ENCODE measurements around the gene SUSD4. TPM values are rescaled to one million over a fixed set of nuclear protein-coding genes. Genes with fewer than 3 reads are reported as not detected.

SUSD4 gene
- total and polyA plus RNA-seq, 9 of the 15 experiments (the other 6 are each of a cell fraction or from before 2014, with no cell fraction given): 0.06 to 1.7 (median 0.09) TPM; not detected in 4

GRCh38 chr1:223326776-223327175, 37.2 kb downstream of the SUSD4 start:
- DNase-seq (ENCODE audit: extremely low read depth in 1 of 4, low spot score in 3 of 4): no peak
- no peaks in the 10 kb centered on the region for H4K20me1 ChIP-seq (replicated peaks; ENCODE audit: control insufficient read depth, insufficient read depth, low read length)
- H3K9ac ChIP-seq (ENCODE audit: insufficient read depth in 1 of 2, low read depth in 2 of 2, low read length in 2 of 2): no peak overlapping the region
- intact Hi-C loops (cut with micrococcal nuclease): no loop called here
- H3K27ac ChIP-seq (ENCODE audit: extremely low read depth, low read depth, low read length): no peak overlapping the region
- H3K4me1 ChIP-seq (replicated peaks in 1 of 2; ENCODE audit: control insufficient read depth in 2 of 2, insufficient read depth in 2 of 2, low read length in 2 of 2): no peaks in the 10 kb centered on the region
- H2AFZ ChIP-seq (ENCODE audit: low read depth, low read length): no peak overlapping the region
- CTCF ChIA-PET (ENCODE audit: low intra/inter-chr PET ratio): no interaction called here
- BruUV-seq (replicated peaks): no TSS peak
- POLR2A ChIA-PET: no interaction called here
- WGBS (ENCODE audit: insufficient coverage, low coverage, missing lambda C conversion rate): 11% methylated on average over 1 of the region's 1 CpG
- no peak for FAIRE-seq
- no peak overlapping the region for H3K4me3 ChIP-seq
- in situ Hi-C loops (cut with MboI): no loop called here
- peaks cover 3 to 19% of the 10 kb centered on the region in 2 experiments; a peak in 1 of 5 replicates for H3K27me3 ChIP-seq (ENCODE audit: control insufficient read depth in 2 of 2, insufficient read depth in 2 of 2, low read length in 2 of 2)
- no peaks in the 10 kb centered on the region for H3K36me3 ChIP-seq (ENCODE audit: control insufficient read depth, insufficient read depth, low read length)
- H3K9me3 ChIP-seq (replicated peaks; ENCODE audit: control insufficient read depth, insufficient read depth, low read depth, low read length): no peaks in the 10 kb centered on the region
- H3K79me2 ChIP-seq (ENCODE audit: control insufficient read depth, insufficient read depth, low read length): no peaks in the 10 kb centered on the region
- H3K9me1 ChIP-seq (ENCODE audit: control insufficient read depth, insufficient read depth, low read length): no peaks in the 10 kb centered on the region
- ATAC-seq: no peak
- TF ChIP-seq CBX5 (IDR thresholded peaks at IDR 0.05; ENCODE audit: borderline replicate concordance, low read depth) (no peak), ZNF239 (CRISPR knock-in tag; IDR thresholded peaks at IDR 0.05) (no peak), TCF3 (CRISPR knock-in tag; IDR thresholded peaks at IDR 0.05) (no peak), ADNP (tag; IDR thresholded peaks at IDR 0.05) (no peak), POLR2AphosphoS5 (IDR thresholded peaks at IDR 0.05; ENCODE audit: control insufficient read depth, insufficient read depth, low read depth, low read length) (no peak), ZBTB11 (CRISPR knock-in tag; IDR thresholded peaks at IDR 0.05) (no peak), TAF7 (tag; IDR thresholded peaks at IDR 0.05) (no peak)
- TF ChIP-seq, protein P1, sequence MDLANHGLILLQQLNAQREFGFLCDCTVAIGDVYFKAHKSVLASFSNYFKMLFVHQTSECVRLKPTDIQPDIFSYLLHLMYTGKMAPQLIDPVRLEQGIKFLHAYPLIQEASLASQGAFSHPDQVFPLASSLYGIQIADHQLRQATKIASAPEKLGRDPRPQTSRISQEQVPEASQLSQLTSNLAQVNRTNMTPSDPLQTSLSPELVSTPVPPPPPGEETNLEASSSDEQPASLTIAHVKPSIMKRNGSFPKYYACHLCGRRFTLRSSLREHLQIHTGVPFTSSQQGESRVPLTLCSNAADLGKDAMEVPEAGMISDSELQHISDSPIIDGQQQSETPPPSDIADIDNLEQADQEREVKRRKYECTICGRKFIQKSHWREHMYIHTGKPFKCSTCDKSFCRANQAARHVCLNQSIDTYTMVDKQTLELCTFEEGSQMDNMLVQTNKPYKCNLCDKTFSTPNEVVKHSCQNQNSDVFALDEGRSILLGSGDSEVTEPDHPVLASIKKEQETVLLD (IDR thresholded peaks at IDR 0.05): no peak
- TF ChIP-seq, protein P2, sequence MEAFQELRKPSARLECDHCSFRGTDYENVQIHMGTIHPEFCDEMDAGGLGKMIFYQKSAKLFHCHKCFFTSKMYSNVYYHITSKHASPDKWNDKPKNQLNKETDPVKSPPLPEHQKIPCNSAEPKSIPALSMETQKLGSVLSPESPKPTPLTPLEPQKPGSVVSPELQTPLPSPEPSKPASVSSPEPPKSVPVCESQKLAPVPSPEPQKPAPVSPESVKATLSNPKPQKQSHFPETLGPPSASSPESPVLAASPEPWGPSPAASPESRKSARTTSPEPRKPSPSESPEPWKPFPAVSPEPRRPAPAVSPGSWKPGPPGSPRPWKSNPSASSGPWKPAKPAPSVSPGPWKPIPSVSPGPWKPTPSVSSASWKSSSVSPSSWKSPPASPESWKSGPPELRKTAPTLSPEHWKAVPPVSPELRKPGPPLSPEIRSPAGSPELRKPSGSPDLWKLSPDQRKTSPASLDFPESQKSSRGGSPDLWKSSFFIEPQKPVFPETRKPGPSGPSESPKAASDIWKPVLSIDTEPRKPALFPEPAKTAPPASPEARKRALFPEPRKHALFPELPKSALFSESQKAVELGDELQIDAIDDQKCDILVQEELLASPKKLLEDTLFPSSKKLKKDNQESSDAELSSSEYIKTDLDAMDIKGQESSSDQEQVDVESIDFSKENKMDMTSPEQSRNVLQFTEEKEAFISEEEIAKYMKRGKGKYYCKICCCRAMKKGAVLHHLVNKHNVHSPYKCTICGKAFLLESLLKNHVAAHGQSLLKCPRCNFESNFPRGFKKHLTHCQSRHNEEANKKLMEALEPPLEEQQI (IDR thresholded peaks at IDR 0.05): no peak
- H3K4me2 ChIP-seq (ENCODE audit: insufficient read depth, low read length): no peak overlapping the region

Measured in K562 (cell line).